ENCODE data around the gene MCM9.

DNA sequence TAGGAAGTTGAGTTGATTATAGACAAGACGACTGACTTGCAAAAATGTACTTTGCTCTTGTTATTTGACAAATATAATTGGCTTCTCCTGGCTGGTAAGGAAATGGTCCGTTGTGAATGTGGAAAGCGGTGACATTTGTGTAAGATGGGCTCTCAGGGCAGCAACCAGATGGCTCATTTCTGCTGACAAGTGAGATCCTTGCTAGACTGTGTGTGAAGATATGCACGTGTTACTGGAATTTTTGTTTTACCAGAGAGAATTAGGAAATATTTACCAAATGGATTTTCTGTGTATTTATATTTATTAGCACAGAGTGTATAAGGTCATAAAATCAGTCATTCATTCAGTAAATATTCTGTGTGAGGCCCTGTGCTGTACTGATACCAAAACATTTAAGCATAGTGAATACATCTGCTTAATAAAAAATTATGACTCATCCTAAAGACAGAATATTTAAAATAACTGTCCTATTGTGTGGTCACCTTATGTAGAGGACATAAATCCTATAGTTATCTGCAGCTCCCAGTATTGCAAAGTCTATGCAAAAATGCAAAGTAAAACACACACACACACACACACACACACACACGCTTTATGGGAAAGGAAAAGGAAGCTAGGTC is 150.9 kb downstream of the MCM9 start:
- TF ChIP-seq CTCF (IDR thresholded peaks at IDR 0.05; ENCODE audit: low read length) (no peak), EZH2 (IDR thresholded peaks at IDR 0.05; ENCODE audit: borderline replicate concordance, low read length) (no peak)
